HCT116 (cell line): ENCODE measurements around the gene SAP130.

Source experiments
- CTCF ChIP-seq, 3 experiments: fragments of 200-600 bp in 1 of 3; sonication (generic) in 1 of 3; IDR thresholded peaks in 2 of 3; conservative IDR thresholded peaks in 1 of 3; 2 replicates each; pipeline ENCODE4 v1.5.1; 2012 to 2017; ENCODE audit warnings: low read depth in 2 of 3, low read length in 2 of 3, antibody characterized with exemption in 1 of 3, borderline replicate concordance in 1 of 3, control low read depth in 1 of 3, mild to moderate bottlenecking in 1 of 3, mixed read lengths in 1 of 3, mixed run types in 1 of 3, moderate library complexity in 1 of 3; ENCODE audit not compliant: insufficient read depth in 1 of 3
- SP1 ChIP-seq: IDR thresholded peaks from 2 replicates; pipeline ENCODE4 v1.6.1; 2012; ENCODE audit warnings: low read depth

GRCh38 chr2:127913808-127914457 is 113.9 kb downstream of the SAP130 start:
- TF ChIP-seq CTCF (IDR thresholded peaks at IDR 0.05 in 2 of 3, conservative IDR thresholded peaks at IDR 0.05 in 1 of 3; ENCODE audit: borderline replicate concordance in 1 of 3, insufficient read depth in 1 of 3, low read depth in 2 of 3, low read length in 2 of 3) (no peak), SP1 (no peak)
